DND-41 (cell line): Measurements from ENCODE around the gene SRRM1.
A peak's percentile ranks its signal among the peaks of the same experiment; 100 is the strongest.

Experiments used
- ATAC-seq: fragments of 200-7000 bp; cut with Tn5 transposase; 3 replicates; pipeline ENCODE4 v1.9.1; 2021; ENCODE audit warnings: low read depth; ENCODE audit not compliant: insufficient read depth
- DNase-seq: peaks from one replicate; pipeline ENCODE4 v3.0.0-alpha.2; 2020
- H2AFZ ChIP-seq: 2 replicates; pipeline ENCODE4 v1.6.0; 2012; ENCODE audit warnings: low read depth, low read length
- H3K27ac ChIP-seq: 2 replicates; pipeline ENCODE4 v1.5.1; 2012; ENCODE audit warnings: low read length, inconsistent platforms
- H3K27me3 ChIP-seq: fragments of 200-600 bp; sonication (generic); 2 replicates; pipeline ENCODE4 v1.6.0; 2012; ENCODE audit warnings: low read length, mild to moderate bottlenecking, inconsistent platforms; ENCODE audit not compliant: insufficient read depth, poor library complexity
- H3K36me3 ChIP-seq: 2 replicates; pipeline ENCODE4 v1.5.1; 2012; ENCODE audit warnings: low read length, inconsistent platforms; ENCODE audit not compliant: insufficient read depth
- H3K4me1 ChIP-seq: 2 replicates; pipeline ENCODE4 v1.5.1; 2012; ENCODE audit warnings: mild to moderate bottlenecking, low read length; ENCODE audit not compliant: insufficient read depth
- H3K4me2 ChIP-seq: 2 replicates; pipeline ENCODE4 v1.6.0; 2012; ENCODE audit warnings: mild to moderate bottlenecking, moderate library complexity, low read length, inconsistent platforms; ENCODE audit not compliant: insufficient read depth
- H3K4me3 ChIP-seq, 2 experiments: fragments of 200-600 bp in 1 of 2; shearing (Covaris generic) in 1 of 2; 2 replicates each; pipeline ENCODE4 v1.5.1; 2012 to 2016; ENCODE audit warnings: inconsistent platforms in 2 of 2, low read length in 2 of 2, mild to moderate bottlenecking in 2 of 2, low read depth in 1 of 2, moderate library complexity in 1 of 2
- H3K79me2 ChIP-seq: 2 replicates; pipeline ENCODE4 v1.6.0; 2012; ENCODE audit warnings: low read length, inconsistent platforms; ENCODE audit not compliant: insufficient read depth
- H3K9ac ChIP-seq: 2 replicates; pipeline ENCODE4 v1.6.0; 2012; ENCODE audit warnings: low read depth, mild to moderate bottlenecking, inconsistent platforms, low read length, moderate library complexity
- H3K9me3 ChIP-seq: 2 replicates; pipeline ENCODE4 v1.5.1; 2012; ENCODE audit warnings: low read length, moderate library complexity, mild to moderate bottlenecking, inconsistent platforms; ENCODE audit not compliant: insufficient read depth, severe bottlenecking
- H4K20me1 ChIP-seq: 2 replicates; pipeline ENCODE4 v1.6.0; 2012; ENCODE audit warnings: low read length; ENCODE audit not compliant: insufficient read depth
- EZH2 ChIP-seq: IDR thresholded peaks from 3 replicates; pipeline ENCODE4 v1.6.1; 2012; ENCODE audit warnings: borderline replicate concordance, low read depth, mild to moderate bottlenecking, moderate library complexity, low read length, inconsistent platforms; ENCODE audit not compliant: severe bottlenecking
- TF ChIP-seq, protein P1 (sequence below): IDR thresholded peaks from 2 replicates; pipeline ENCODE4 v1.5.1; 2012; ENCODE audit warnings: borderline replicate concordance, low read length, moderate library complexity, mild to moderate bottlenecking; ENCODE audit not compliant: poor library complexity, severe bottlenecking; ENCODE audit errors: extremely low read depth

The SRRM1 gene

DNA sequence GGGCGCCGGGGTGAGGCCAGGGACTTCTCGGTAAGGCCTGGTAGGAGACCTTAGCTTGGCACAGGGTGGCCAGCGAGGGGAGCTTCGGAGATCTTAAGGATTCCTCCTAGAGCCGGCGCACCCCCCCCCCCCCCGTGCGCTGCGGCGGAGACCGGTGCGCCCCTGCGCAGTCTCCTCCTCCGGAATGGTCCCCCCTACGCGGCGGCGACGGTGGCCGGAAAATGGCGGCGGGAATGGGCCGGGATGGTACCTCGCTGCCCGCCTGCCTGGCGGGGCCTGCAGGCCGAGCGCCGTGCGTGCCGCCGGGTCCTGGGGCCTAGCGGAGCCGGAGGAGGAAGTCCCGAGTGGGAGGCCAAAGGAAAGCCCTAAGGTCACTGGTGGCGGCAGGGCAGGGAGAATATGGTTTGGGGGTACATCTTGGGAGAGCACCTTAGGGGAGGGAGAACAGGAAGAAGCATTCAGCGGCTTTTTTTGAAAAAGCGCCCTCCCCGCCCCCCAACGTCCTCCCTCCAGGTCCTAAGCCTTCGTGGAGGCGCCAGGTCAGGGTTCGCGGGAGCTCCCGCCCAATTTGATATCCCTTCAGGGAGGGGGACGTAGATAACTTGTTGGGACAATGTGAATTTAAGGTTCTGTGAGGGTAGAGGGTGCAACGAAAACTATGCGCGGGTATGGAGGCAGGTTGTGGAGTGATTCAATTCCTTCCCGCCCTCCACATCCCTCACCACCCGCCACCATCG is 429 bp downstream of the SRRM1 start:
- H3K36me3 ChIP-seq = peaks cover 49% of the 10 kb centered on the region
- H3K4me1 ChIP-seq = peaks cover 40% of the 10 kb centered on the region
- peak overlapping the region; percentile 85 for H2AFZ ChIP-seq
- ATAC-seq = peak; percentile 45
- H3K9ac ChIP-seq = peak overlapping the region; percentile 97
- peak; percentile 44 for DNase-seq
- H3K4me2 ChIP-seq = peak overlapping the region; percentile 91
- no peaks in the 10 kb centered on the region for H3K27me3 ChIP-seq
- H3K79me2 ChIP-seq = peaks cover 64% of the 10 kb centered on the region
- H3K4me3 ChIP-seq = peak overlapping the region; percentile 87 to 97
- H3K27ac ChIP-seq = peak overlapping the region; percentile 94
- TF ChIP-seq, protein P1, sequence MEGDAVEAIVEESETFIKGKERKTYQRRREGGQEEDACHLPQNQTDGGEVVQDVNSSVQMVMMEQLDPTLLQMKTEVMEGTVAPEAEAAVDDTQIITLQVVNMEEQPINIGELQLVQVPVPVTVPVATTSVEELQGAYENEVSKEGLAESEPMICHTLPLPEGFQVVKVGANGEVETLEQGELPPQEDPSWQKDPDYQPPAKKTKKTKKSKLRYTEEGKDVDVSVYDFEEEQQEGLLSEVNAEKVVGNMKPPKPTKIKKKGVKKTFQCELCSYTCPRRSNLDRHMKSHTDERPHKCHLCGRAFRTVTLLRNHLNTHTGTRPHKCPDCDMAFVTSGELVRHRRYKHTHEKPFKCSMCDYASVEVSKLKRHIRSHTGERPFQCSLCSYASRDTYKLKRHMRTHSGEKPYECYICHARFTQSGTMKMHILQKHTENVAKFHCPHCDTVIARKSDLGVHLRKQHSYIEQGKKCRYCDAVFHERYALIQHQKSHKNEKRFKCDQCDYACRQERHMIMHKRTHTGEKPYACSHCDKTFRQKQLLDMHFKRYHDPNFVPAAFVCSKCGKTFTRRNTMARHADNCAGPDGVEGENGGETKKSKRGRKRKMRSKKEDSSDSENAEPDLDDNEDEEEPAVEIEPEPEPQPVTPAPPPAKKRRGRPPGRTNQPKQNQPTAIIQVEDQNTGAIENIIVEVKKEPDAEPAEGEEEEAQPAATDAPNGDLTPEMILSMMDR = no peak
- peaks cover 42% of the 10 kb centered on the region for H4K20me1 ChIP-seq
- H3K9me3 ChIP-seq = no peaks in the 10 kb centered on the region

DNA sequence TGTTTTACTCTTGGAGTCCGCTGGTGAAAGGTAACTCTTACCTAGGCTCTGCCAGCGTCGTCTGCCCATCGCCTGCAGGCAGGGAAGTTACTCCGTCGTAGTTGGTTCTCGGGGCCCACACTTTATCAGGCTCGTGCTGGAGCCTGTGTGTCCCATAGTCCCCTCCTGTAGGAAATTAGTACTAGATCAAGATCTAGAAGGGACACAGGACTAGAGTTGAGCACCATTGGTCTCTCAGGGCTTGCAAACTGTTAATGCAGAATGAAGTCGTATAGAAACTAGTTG is 940 bp downstream of the SRRM1 start:
- Histone ChIP-seq H3K36me3 (peaks cover 54% of the 10 kb centered on the region), H3K79me2 (peaks cover 69% of the 10 kb centered on the region), H3K4me1 (peaks cover 40% of the 10 kb centered on the region), H3K27me3 (no peaks in the 10 kb centered on the region), H4K20me1 (peaks cover 46% of the 10 kb centered on the region), H3K9ac (peak overlapping the region; percentile 97), H3K27ac (peak overlapping the region; percentile 94), H3K4me3 (peak overlapping the region; percentile 87 to 97), H3K9me3 (no peaks in the 10 kb centered on the region), H2AFZ (peak overlapping the region; percentile 85; the same call in 1 of the 2 replicates), H3K4me2 (peak overlapping the region; percentile 91)
- ATAC-seq = no peak
- no peak for TF ChIP-seq EZH2
- TF ChIP-seq, protein P1 = no peak
- no peak for DNase-seq

DNA sequence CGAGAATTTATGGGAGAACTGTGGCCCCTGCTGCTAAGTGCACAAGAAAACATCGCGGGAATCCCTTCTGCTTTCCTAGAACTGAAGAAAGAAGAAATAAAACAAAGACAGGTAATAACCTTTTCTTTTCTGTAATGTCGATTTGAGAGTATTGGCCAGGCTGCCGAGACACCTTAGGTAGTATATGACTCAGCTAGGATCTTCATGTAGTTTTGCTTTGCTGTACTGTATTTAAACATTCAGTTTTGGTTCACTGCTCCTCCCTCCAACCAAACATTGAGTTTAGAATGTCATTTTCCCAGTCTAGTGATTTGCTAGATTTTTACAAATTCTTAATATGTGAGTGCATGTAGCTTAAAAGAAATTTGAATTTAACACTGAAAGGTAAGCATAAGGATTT is 5.8 kb downstream of the SRRM1 start:
- peaks cover 27% of the 10 kb centered on the region for H3K4me1 ChIP-seq
- DNase-seq (no peak), ATAC-seq (no peak)
- H3K27me3 ChIP-seq = no peaks in the 10 kb centered on the region
- H3K79me2 ChIP-seq = peaks cover 83% of the 10 kb centered on the region
- no peak overlapping the region for H3K4me3 ChIP-seq
- H3K27ac ChIP-seq = no peak overlapping the region
- TF ChIP-seq, protein P1 = no peak
- TF ChIP-seq EZH2 = no peak
- H3K9ac ChIP-seq = no peak overlapping the region
- H3K36me3 ChIP-seq = peaks cover 93% of the 10 kb centered on the region
- H3K9me3 ChIP-seq = no peaks in the 10 kb centered on the region
- H3K4me2 ChIP-seq = no peak overlapping the region
- no peak overlapping the region for H2AFZ ChIP-seq
- H4K20me1 ChIP-seq = peaks cover 57% of the 10 kb centered on the region
